H1 (cell line): ENCODE results near the gene CFAP221. TPM values are rescaled to one million over a fixed set of nuclear protein-coding genes. Genes with fewer than 3 reads are reported as not detected.

ENCODE experiments used
- CTCF ChIA-PET: fragments of 300-600 bp; sonication (Branson Sonifier 250); formaldehyde crosslinking; loops from one replicate; lab custom pipeline; 2021; ENCODE audit not compliant: partially characterized antibody; lab: Charles Lee
- POLR2A ChIA-PET: fragments of 300-600 bp; sonication (Branson Sonifier 250); formaldehyde crosslinking; loops from one replicate; lab custom pipeline; 2021; ENCODE audit warnings: inconsistent platforms; ENCODE audit not compliant: partially characterized antibody; lab: Charles Lee
- DNase-seq, 2 experiments: peaks; one replicate each; pipeline versions ENCODE4 v3.0.0 to v3.0.0-alpha.2; 2010 to 2022; ENCODE audit warnings: low spot score in 2 of 2, low read depth in 1 of 2, mixed read lengths in 1 of 2
- FAIRE-seq: peaks from 2 replicates; lab custom pipeline; 2011; peaks lifted over from hg19 to GRCh38; lab: Jason Lieb, UNC
- H2AFZ ChIP-seq: 2 replicates; pipeline ENCODE4 v1.8.1; 2012; ENCODE audit warnings: low read length, inconsistent platforms
- H2AK5ac ChIP-seq: 2 replicates; pipeline ENCODE4 v1.6.1; 2013; ENCODE audit warnings: low read depth, low read length
- H2BK120ac ChIP-seq: replicated peaks from 2 replicates; pipeline ENCODE3; 2013; ENCODE audit warnings: low read depth, low read length, inconsistent platforms
- H2BK12ac ChIP-seq: 2 replicates; pipeline ENCODE4 v1.6.1; 2013; ENCODE audit warnings: low read depth, low read length
- H2BK15ac ChIP-seq: 2 replicates; pipeline ENCODE4 v1.6.1; 2013; ENCODE audit warnings: low read length
- H2BK20ac ChIP-seq: 2 replicates; pipeline ENCODE4 v1.6.1; 2013; ENCODE audit warnings: low read length
- H2BK5ac ChIP-seq: 2 replicates; pipeline ENCODE4 v1.6.1; 2013; ENCODE audit warnings: low read depth, low read length
- H3K14ac ChIP-seq: 2 replicates; pipeline ENCODE4 v1.6.1; 2013; ENCODE audit warnings: inconsistent platforms; ENCODE audit not compliant: insufficient read length
- H3K18ac ChIP-seq: 2 replicates; pipeline ENCODE4 v1.6.1; 2013; ENCODE audit warnings: low read length; ENCODE audit errors: extremely low read depth
- H3K23ac ChIP-seq: 2 replicates; pipeline ENCODE4 v1.6.1; 2013; ENCODE audit warnings: inconsistent platforms; ENCODE audit not compliant: insufficient read length
- H3K23me2 ChIP-seq: 2 replicates; pipeline ENCODE4 v1.6.1; 2013; ENCODE audit warnings: low read depth, low read length
- H3K27ac ChIP-seq: 2 replicates; pipeline ENCODE4 v1.6.1; 2011; ENCODE audit warnings: low read depth, low read length, inconsistent platforms
- H3K27me3 ChIP-seq, 4 experiments: replicated peaks in 1 of 4; 1 replicate in 1 of 4; 2 replicates in 3 of 4; pipeline versions ENCODE4 v1.6.1 to v1.8.1; 2011 to 2013; ENCODE audit warnings: low read length in 3 of 4, mild to moderate bottlenecking in 3 of 4, inconsistent platforms in 2 of 4, mixed read lengths in 2 of 4, moderate library complexity in 1 of 4; ENCODE audit not compliant: control insufficient read depth in 3 of 4, insufficient read depth in 3 of 4; ENCODE audit errors: extremely low read depth in 1 of 4
- H3K36me3 ChIP-seq, 4 experiments: 2 replicates each; pipeline versions ENCODE4 v1.6.1 to v1.8.1; 2011 to 2013; ENCODE audit warnings: mild to moderate bottlenecking in 4 of 4, low read length in 3 of 4, moderate library complexity in 2 of 4, control low read depth in 1 of 4, inconsistent platforms in 1 of 4; ENCODE audit not compliant: insufficient read depth in 4 of 4, control insufficient read depth in 2 of 4
- H3K4ac ChIP-seq: replicated peaks from 2 replicates; pipeline ENCODE3; 2013; ENCODE audit warnings: low read length, low read depth, mixed read lengths, inconsistent platforms; ENCODE audit not compliant: insufficient read length
- H3K4me1 ChIP-seq, 4 experiments: replicated peaks in 1 of 4; 1 replicate in 1 of 4; 2 replicates in 3 of 4; pipeline versions ENCODE4 v1.6.1 to v1.8.1; 2011 to 2013; ENCODE audit warnings: low read length in 3 of 4, inconsistent platforms in 2 of 4, mixed read lengths in 1 of 4; ENCODE audit not compliant: insufficient read depth in 4 of 4, control insufficient read depth in 3 of 4
- H3K4me2 ChIP-seq, 2 experiments: 2 replicates each; pipeline versions ENCODE4 v1.6.1 to v1.8.1; 2011 to 2013; ENCODE audit warnings: low read depth in 2 of 2, low read length in 2 of 2, control low read depth in 1 of 2, inconsistent platforms in 1 of 2, mild to moderate bottlenecking in 1 of 2; ENCODE audit not compliant: insufficient read depth in 1 of 2
- H3K4me3 ChIP-seq, 4 experiments: fragments of 200-600, 300-600 bp in 1 of 4; sonication (generic), shearing (Covaris generic), sonication (Bioruptor Twin) in 1 of 4; 2 replicates each; pipeline versions ENCODE4 v1.5.1 to v1.8.1; 2011 to 2016; ENCODE audit warnings: low read length in 4 of 4, low read depth in 3 of 4, control low read depth in 2 of 4, inconsistent platforms in 2 of 4, mild to moderate bottlenecking in 2 of 4, mixed read lengths in 1 of 4, moderate library complexity in 1 of 4; ENCODE audit not compliant: insufficient read depth in 2 of 4; ENCODE audit errors: extremely low read depth in 1 of 4
- H3K56ac ChIP-seq: replicated peaks from 2 replicates; pipeline ENCODE3; 2013; ENCODE audit warnings: low read depth, mild to moderate bottlenecking, mixed read lengths, low read length, inconsistent platforms; ENCODE audit not compliant: insufficient read length
- H3K79me1 ChIP-seq: 2 replicates; pipeline ENCODE4 v1.6.1; 2013; ENCODE audit warnings: low read depth, low read length, control low read depth
- H3K79me2 ChIP-seq, 2 experiments: 2 replicates each; pipeline versions ENCODE4 v1.6.1 to v1.8.1; 2012 to 2013; ENCODE audit warnings: low read length in 2 of 2, mild to moderate bottlenecking in 2 of 2, inconsistent platforms in 1 of 2; ENCODE audit not compliant: insufficient read depth in 2 of 2, control insufficient read depth in 1 of 2
- H3K9ac ChIP-seq, 4 experiments: replicated peaks in 1 of 4; 1 replicate in 1 of 4; 2 replicates in 3 of 4; pipeline versions ENCODE4 v1.6.1 to v1.8.1; 2011 to 2013; ENCODE audit warnings: low read depth in 3 of 4, low read length in 3 of 4, control low read depth in 2 of 4, mild to moderate bottlenecking in 2 of 4, moderate library complexity in 2 of 4, inconsistent platforms in 1 of 4; ENCODE audit errors: extremely low read depth in 1 of 4
- H3K9me3 ChIP-seq, 2 experiments: 2 replicates each; pipeline versions ENCODE4 v1.6.1 to v1.8.1; 2012 to 2013; ENCODE audit warnings: mild to moderate bottlenecking in 2 of 2, moderate library complexity in 2 of 2, control low read depth in 1 of 2, inconsistent platforms in 1 of 2, low read depth in 1 of 2, low read length in 1 of 2, mixed read lengths in 1 of 2; ENCODE audit not compliant: insufficient read depth in 2 of 2
- H4K20me1 ChIP-seq, 2 experiments: replicated peaks in 1 of 2; 2 replicates each; pipeline versions ENCODE3 to v1.8.1; 2011 to 2013; ENCODE audit warnings: inconsistent platforms in 2 of 2, low read length in 2 of 2, mild to moderate bottlenecking in 1 of 2; ENCODE audit not compliant: insufficient read depth in 2 of 2, control insufficient read depth in 1 of 2
- H4K5ac ChIP-seq: 2 replicates; pipeline ENCODE4 v1.6.1; 2013; ENCODE audit warnings: low read length, low read depth, mixed read lengths, inconsistent platforms; ENCODE audit not compliant: insufficient read length
- H4K8ac ChIP-seq: 2 replicates; pipeline ENCODE4 v1.8.0; 2013; ENCODE audit warnings: mild to moderate bottlenecking, moderate library complexity, low read length, inconsistent platforms; ENCODE audit not compliant: insufficient read depth; ENCODE audit errors: extremely low read depth
- H4K91ac ChIP-seq: replicated peaks from 2 replicates; pipeline ENCODE3; 2013; ENCODE audit warnings: low read length, mixed read lengths, inconsistent platforms; ENCODE audit not compliant: insufficient read length
- BRCA1 ChIP-seq: IDR thresholded peaks from 2 replicates; pipeline ENCODE4 v1.6.1; 2012; ENCODE audit warnings: low read depth, low read length, improper control_type of control experiment
- CREB1 ChIP-seq: IDR thresholded peaks from 2 replicates; pipeline ENCODE4 v1.6.1; 2012; ENCODE audit warnings: inconsistent platforms
- CTBP2 ChIP-seq: IDR thresholded peaks from 2 replicates; pipeline ENCODE4 v1.7.0; 2011; ENCODE audit warnings: borderline replicate concordance, mild to moderate bottlenecking, moderate library complexity, mixed read lengths, low read length; ENCODE audit not compliant: insufficient read depth, insufficient read length
- JUND ChIP-seq: IDR thresholded peaks from 2 replicates; pipeline ENCODE4 v1.6.1; 2011; ENCODE audit warnings: mild to moderate bottlenecking, improper control_type of control experiment, low read length
- KDM1A ChIP-seq: fragments of 200-600, 300-600 bp; sonication (generic); IDR thresholded peaks from 2 replicates; pipeline ENCODE4 v1.7.1; 2016; ENCODE audit warnings: mild to moderate bottlenecking, low read length, borderline replicate concordance
- KDM5A ChIP-seq: fragments of 200-600 bp; IDR thresholded peaks from 2 replicates; pipeline ENCODE4 v1.7.1; 2012; ENCODE audit warnings: mild to moderate bottlenecking, low read length, inconsistent platforms, mixed read lengths
- MAFK ChIP-seq: IDR thresholded peaks from 2 replicates; pipeline ENCODE4 v1.6.1; 2012; ENCODE audit warnings: low read depth, mild to moderate bottlenecking, improper control_type of control experiment, low read length
- PHF8 ChIP-seq: fragments of 200-600 bp; sonication (generic); conservative IDR thresholded peaks from 2 replicates; pipeline ENCODE4 v1.7.1; 2012; ENCODE audit warnings: low read depth, mild to moderate bottlenecking, inconsistent platforms, low read length, moderate library complexity
- POU5F1 ChIP-seq: IDR thresholded peaks from 2 replicates; pipeline ENCODE4 v1.6.1; 2011; ENCODE audit warnings: low read depth, mild to moderate bottlenecking, low read length, moderate library complexity
- RNF2 ChIP-seq: fragments of 200-900, 300-1000 bp; sonication (generic); IDR thresholded peaks from 2 replicates; pipeline ENCODE4 v1.7.1; 2016; ENCODE audit warnings: borderline replicate concordance, low read depth, mild to moderate bottlenecking, antibody characterized with exemption, low read length; ENCODE audit not compliant: poor library complexity, severe bottlenecking; ENCODE audit errors: missing control alignments
- RXRA ChIP-seq: IDR thresholded peaks from 2 replicates; pipeline ENCODE4 v1.6.1; 2011; ENCODE audit warnings: low read depth, mild to moderate bottlenecking, low read length, moderate library complexity; ENCODE audit not compliant: insufficient read depth
- SIN3A ChIP-seq, 2 experiments: IDR thresholded peaks in 1 of 2; conservative IDR thresholded peaks in 1 of 2; 2 replicates each; pipeline ENCODE4 v1.6.1; 2011 to 2012; ENCODE audit warnings: low read length in 2 of 2, improper control_type of control experiment in 1 of 2, low read depth in 1 of 2, mild to moderate bottlenecking in 1 of 2
- SP1 ChIP-seq: IDR thresholded peaks from 2 replicates; pipeline ENCODE4 v1.6.1; 2011; ENCODE audit warnings: low read depth, low read length
- TAF7 ChIP-seq: optimal IDR thresholded peaks from 2 replicates; pipeline ENCODE3; 2011; ENCODE audit warnings: low read depth, mild to moderate bottlenecking, inconsistent platforms, low read length, moderate library complexity, borderline replicate concordance
- WGBS, 2 experiments: shearing (Covaris generic) in 1 of 2; methylation state at CpG; one replicate each; pipeline versions ENCODE4 v1.1.6 to v1.1.7; 2013 to 2015; ENCODE audit warnings: low lambda C conversion rate in 2 of 2, mixed read lengths in 2 of 2, inconsistent platforms in 1 of 2, low coverage in 1 of 2, missing lambda C conversion rate in 1 of 2; ENCODE audit not compliant: insufficient replicate concordance in 2 of 2, insufficient coverage in 1 of 2, insufficient read length in 1 of 2; ENCODE audit errors: extremely low coverage in 1 of 2, missing lambda C conversion rate in 1 of 2; 5-methylcytosine and 5-hydroxymethylcytosine counted together
- polyA plus RNA-seq, 7 experiments: library from polyadenylated mRNA; depleted of rRNA in 3 of 7; stranded (reverse) in 5 of 7; unstranded in 2 of 7; fragments of >200 nt in 5 of 7; fragments of 200-250 nt in 2 of 7; gene quantifications; 1 replicate in 5 of 7; 2 replicates in 1 of 7; 4 replicates in 1 of 7; pipeline versions ENCODE4 v1.2.1 to v1.2.3, GENCODE V29; 2011 to 2013; ENCODE audit warnings: missing spikeins in 2 of 7, mixed read lengths in 2 of 7
- total RNA-seq: library from RNA; stranded (reverse); fragmentation: NEBNext Ultra II Directional; extraction: Animal tissue kit (Norgen Biotek cat#: 25700); gene quantifications from 2 replicates; pipeline ENCODE4 v1.2.1, GENCODE V29; 2021

CFAP221 gene
- total and polyA plus RNA-seq, 2 of the 8 experiments (the other 6 are each of a cell fraction or from before 2014, with no cell fraction given) = 0.14 to 0.71 TPM

DNA sequence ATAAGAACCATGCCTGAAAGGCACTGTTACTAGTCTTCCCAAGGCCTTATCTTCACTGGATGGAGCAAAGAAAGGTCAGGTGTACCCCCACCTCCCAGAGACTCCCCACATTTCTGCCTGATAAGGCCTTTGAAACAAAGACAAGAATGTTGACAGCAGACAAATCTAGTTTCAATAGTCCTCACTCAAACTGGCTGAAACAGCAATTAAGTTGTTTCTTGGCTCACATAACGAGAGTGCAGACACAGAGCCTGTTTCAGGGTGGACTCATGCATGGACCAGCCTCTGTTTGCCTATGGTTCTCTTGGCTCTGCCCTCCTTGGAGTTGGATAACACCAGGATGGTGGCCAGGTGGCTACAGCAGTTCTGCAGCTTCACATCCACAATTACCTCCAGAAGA lies 7.5 kb upstream of the CFAP221 start:
- 95% methylated on average over 1 of the region's 1 CpG; no CpG with 5 or more reads in 1 of the 2 experiments for WGBS, 2 experiments
- no peak overlapping the region for H3K27ac ChIP-seq
- FAIRE-seq = no peak
- CTCF ChIA-PET = interaction anchor here (0.6 to 1.1 kb wide), 2 partner anchors 7 to 10 kb away, joined by 3 read pairs; no protein-coding TSS in a partner anchor
- H4K91ac ChIP-seq = no peak overlapping the region
- H3K4me2 ChIP-seq = no peak overlapping the region
- no peaks in the 10 kb centered on the region for H3K79me2 ChIP-seq
- no peaks in the 10 kb centered on the region for H4K20me1 ChIP-seq
- H3K36me3 ChIP-seq = no peaks in the 10 kb centered on the region
- H3K4me3 ChIP-seq = no peak overlapping the region
- no peak overlapping the region for H4K5ac ChIP-seq
- H4K8ac ChIP-seq = no peak overlapping the region
- H2AK5ac ChIP-seq = no peak overlapping the region
- TF ChIP-seq PHF8 = no peak
- TF ChIP-seq CTBP2 = no peak
- TF ChIP-seq POU5F1 = no peak
- no peak for TF ChIP-seq MAFK
- no peak for TF ChIP-seq KDM5A
- no peak for TF ChIP-seq BRCA1
- no peak for TF ChIP-seq SIN3A (conservative IDR thresholded peaks at IDR 0.05 in 1 of 2, IDR thresholded peaks at IDR 0.05 in 1 of 2; ENCODE audit: low read depth in 1 of 2, low read length in 2 of 2)
- no peak for TF ChIP-seq SP1
- TF ChIP-seq TAF7 = no peak
- no peak for TF ChIP-seq CREB1
- no peak for TF ChIP-seq RNF2
- TF ChIP-seq KDM1A = no peak
- no peak for TF ChIP-seq RXRA
- no peak for TF ChIP-seq JUND
- H3K27me3 ChIP-seq = no peaks in the 10 kb centered on the region
- no peak overlapping the region for H3K14ac ChIP-seq
- H2BK20ac ChIP-seq = no peak overlapping the region
- no peak overlapping the region for H3K9ac ChIP-seq
- no peak overlapping the region for H2BK12ac ChIP-seq
- H2BK120ac ChIP-seq = no peak overlapping the region
- H3K56ac ChIP-seq = no peak overlapping the region
- H3K4me1 ChIP-seq = no peaks in the 10 kb centered on the region
- H2BK15ac ChIP-seq = no peak overlapping the region
- no peak overlapping the region for H2BK5ac ChIP-seq
- no peak for DNase-seq
- H2AFZ ChIP-seq = no peak overlapping the region
- H3K18ac ChIP-seq = no peak overlapping the region
- peaks cover 0 to 5% of the 10 kb centered on the region in 2 experiments; a peak in 1 of 4 replicates for H3K9me3 ChIP-seq
- no peaks in the 10 kb centered on the region for H3K79me1 ChIP-seq
- POLR2A ChIA-PET = no interaction called here
- H3K23ac ChIP-seq = no peak overlapping the region
- H3K4ac ChIP-seq = no peak overlapping the region
- no peaks in the 10 kb centered on the region for H3K23me2 ChIP-seq
